GM21381 (cell line): Measurements from ENCODE around the gene BAK1.
A peak's percentile ranks its signal among the peaks of the same experiment; 100 is the strongest.
"Not testable (repeated sequence)": the region's sequence is repeated elsewhere in the genome, so short reads cannot be mapped to it uniquely, and the experiment has no call there.

ENCODE experiments used
- ATAC-seq: cut with Tn5 transposase; IDR thresholded peaks from one replicate; pipeline ENCODE4 v1.9.1; 2021; ENCODE audit warnings: mild to moderate bottlenecking, moderate library complexity; ENCODE audit not compliant: unreplicated experiment

BAK1 gene

GRCh38 chr6:33609019-33609418 is 28.9 kb upstream of the BAK1 start:
- ATAC-seq = no peak

- no peak for ATAC-seq
Observed at GRCh38 chr6:33607784-33608161, 27.7 kb upstream of the BAK1 start.

- no peak for ATAC-seq
Observed at GRCh38 chr6:33607126-33607783, 27.2 kb upstream of the BAK1 start.

- ATAC-seq = no peak
Observed at GRCh38 chr6:33606642-33607041, 26.6 kb upstream of the BAK1 start.

- no peak for ATAC-seq
Observed at GRCh38 chr6:33604941-33605854, 25.1 kb upstream of the BAK1 start.

- ATAC-seq = no peak
Observed at GRCh38 chr6:33602180-33602579, 22.1 kb upstream of the BAK1 start.

- no peak for ATAC-seq
Observed at GRCh38 chr6:33600761-33601160, 20.7 kb upstream of the BAK1 start.

- no peak for ATAC-seq
Observed at GRCh38 chr6:33599413-33599938, 19.4 kb upstream of the BAK1 start.

- ATAC-seq = no peak
Observed at GRCh38 chr6:33597551-33598322, 17.7 kb upstream of the BAK1 start.

GRCh38 chr6:33596894-33597293 is 16.8 kb upstream of the BAK1 start:
- not testable (repeated sequence) for ATAC-seq

GRCh38 chr6:33595001-33595846 is 15.1 kb upstream of the BAK1 start:
- ATAC-seq = no peak

- no peak for ATAC-seq
Observed at GRCh38 chr6:33593414-33593727, 13.3 kb upstream of the BAK1 start.

GRCh38 chr6:33592595-33593413 is 12.7 kb upstream of the BAK1 start:
- ATAC-seq = peak; percentile 56

- ATAC-seq = no peak
Observed at GRCh38 chr6:33592280-33592594, 12.2 kb upstream of the BAK1 start.

GRCh38 chr6:33591424-33592032 is 11.5 kb upstream of the BAK1 start:
- ATAC-seq = no peak

- ATAC-seq = no peak
Observed at GRCh38 chr6:33590531-33591198, 10.6 kb upstream of the BAK1 start.

GRCh38 chr6:33589731-33590530 is 9.9 kb upstream of the BAK1 start:
- ATAC-seq = no peak

GRCh38 chr6:33589392-33589730 is 9.3 kb upstream of the BAK1 start:
- no peak for ATAC-seq
